ENCODE data around the gene NEK1.
"Not testable (repeated sequence)": the region's sequence is repeated elsewhere in the genome, so short reads cannot be mapped to it uniquely, and the experiment has no call there.

NEK1 gene

DNA sequence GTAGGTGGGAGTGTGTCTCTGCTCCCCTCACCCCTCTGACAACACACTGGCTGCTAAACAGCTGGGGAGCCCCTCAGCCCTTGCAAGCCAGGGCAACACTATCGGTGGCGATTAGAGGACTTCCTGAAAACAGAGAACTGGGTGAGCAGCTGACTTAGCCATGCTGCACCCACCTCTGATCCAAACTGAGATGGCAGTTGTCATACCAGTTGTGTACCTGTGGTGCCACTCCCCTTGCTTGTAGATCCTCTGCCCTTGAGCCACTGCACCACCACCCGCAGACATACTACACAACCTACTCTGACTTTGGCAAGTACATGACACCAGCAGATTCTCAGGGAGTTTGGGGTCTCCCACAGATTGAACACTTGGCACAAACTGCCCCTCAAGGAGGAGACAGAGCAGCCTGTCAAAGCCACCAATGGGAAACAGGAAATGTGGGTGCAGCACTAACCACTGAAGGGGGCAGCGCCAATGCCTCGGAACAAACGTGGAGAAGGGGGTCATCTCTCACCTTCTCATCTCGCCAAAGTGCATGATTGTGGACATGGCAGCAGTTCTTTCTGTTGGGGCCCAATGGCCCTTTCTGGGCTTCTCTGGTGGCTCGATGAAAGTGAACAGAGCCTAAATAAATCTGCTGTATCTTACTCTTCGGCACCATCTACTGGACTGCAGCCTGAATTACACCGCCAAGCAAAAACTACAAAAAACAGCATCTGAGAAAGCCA is 119.8 kb downstream of the NEK1 start:
- DNase-seq, result no peak

GRCh38 chr4:169491211-169491610 is 121.2 kb downstream of the NEK1 start:
- no peak for DNase-seq

GRCh38 chr4:169489306-169489705 is 123.1 kb downstream of the NEK1 start:
- DNase-seq, result no peak

DNA sequence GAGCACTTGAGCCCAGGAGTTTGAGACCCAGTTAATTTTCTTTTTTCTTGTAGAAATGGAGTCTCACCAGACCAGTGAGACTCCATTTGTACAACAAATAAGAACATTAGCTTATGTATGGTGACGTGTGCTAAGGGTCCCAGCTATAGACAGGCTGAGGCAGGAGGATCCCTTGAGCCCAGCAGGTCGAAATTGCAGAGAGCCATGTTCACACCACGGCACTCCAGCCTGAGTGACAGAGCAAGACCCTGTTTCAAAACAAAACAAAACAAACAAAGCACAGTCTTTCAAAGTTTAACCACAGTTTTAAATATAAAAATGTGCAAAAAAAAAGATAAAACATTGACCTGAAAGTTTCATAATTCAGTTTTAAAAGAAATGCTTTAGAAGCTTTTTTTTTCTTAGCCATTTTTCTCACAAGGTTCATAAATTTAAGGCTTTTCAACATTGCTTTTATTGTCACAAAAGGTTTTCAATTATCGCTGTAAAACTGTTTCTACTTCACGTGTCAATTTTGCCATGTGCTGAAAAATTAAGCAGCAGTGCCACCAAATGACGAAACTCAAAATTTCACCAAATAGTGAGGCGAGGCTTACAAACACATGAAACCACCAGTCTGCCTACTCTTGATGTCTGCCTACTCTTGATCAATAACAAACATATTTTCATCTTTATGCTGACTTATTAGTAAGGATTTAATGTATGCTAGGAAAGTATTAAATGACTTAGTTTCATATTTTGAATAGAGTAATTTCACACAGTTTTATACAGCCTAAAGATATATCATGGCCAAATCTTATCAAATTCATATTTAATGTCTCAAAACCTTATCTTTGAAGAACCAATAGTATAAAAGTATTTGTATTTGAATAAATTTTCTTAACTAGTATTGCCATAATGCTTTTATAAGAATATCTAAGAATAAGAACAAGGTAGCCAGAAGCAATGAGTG is 126.3 kb downstream of the NEK1 start:
- no peak for DNase-seq

GRCh38 chr4:169485086-169485485 is 127.3 kb downstream of the NEK1 start:
- no peak for DNase-seq

DNA sequence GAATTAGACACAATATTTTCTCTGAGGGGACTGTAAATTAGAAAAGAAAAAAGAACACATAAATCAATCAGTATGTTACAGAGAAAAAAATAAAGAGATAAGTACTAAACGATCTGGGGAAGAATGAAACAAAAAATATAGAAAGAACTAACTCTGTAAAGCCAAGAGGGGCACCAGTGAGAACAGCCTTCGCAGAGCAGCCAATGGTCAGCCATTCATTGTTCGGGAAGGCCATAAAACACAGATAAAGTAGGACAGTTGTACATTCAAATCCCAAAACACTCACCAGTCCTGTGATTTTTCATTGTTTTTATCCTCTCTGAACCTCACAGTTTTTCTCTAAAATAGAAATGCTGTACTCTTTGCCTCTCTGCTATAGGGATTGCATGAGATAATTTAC is 127.9 kb downstream of the NEK1 start:
- DNase-seq, result no peak

DNA sequence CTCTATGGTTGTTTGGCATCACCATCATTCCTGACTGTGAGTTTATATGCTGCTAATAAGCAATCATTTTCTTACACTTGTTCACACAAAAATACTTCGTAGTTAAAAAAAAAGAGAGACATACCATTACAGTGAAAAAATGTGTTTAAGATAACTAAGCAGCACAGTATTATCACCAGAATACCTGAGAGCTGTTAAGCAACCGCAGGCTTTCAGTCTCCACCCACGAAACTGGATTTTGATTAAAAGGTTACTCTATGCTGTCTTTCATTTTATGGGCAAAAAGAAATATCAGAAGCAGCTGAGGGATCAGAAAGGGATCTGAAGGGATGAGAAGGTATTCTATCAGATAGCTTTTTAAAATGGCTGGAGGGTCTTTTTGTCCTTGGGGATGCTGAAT is 148.3 kb downstream of the NEK1 start:
- DNase-seq, result no peak

DNA sequence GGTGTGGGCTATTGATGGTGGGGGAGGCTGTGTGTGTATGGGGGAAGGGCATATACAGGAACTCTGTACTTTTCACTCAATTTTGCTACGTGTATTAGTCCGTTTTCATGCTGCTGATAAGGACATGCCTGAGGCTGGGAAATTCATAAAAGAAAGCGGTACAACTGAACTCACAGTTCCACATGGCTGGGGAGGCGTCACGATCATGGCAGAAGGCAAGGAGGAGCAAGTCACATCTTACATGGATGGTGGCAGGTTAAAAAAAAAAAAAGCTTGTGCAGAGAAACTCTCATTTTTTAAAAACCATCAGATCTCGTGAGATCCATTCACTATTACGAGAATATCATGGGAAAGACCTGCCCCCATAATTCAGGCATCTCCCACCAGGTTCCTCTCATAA is 152.3 kb downstream of the NEK1 start:
- no peak for DNase-seq

- no peak for DNase-seq
These were observed 153.8 kb downstream of the NEK1 start for GRCh38 chr4:169458575-169458974.

DNA sequence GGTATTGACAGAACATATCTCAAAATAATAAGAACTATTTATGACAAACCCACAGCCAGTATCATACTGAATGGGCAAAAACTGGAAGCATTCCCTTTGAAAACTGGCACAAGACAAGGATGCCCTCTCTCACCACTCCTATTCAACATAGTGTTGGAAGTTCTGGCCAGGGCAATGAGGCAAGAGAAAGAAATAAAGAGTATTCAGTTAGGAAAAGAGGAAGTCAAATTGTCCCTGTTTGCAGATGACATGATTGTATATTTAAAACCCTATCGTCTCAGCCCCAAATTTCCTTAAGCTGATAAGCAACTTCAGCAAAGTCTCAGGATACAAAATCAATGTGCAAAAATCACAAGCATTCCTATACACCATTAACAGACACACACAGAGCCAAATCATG is 159.7 kb downstream of the NEK1 start:
- DNase-seq, result not testable (repeated sequence)

DNA sequence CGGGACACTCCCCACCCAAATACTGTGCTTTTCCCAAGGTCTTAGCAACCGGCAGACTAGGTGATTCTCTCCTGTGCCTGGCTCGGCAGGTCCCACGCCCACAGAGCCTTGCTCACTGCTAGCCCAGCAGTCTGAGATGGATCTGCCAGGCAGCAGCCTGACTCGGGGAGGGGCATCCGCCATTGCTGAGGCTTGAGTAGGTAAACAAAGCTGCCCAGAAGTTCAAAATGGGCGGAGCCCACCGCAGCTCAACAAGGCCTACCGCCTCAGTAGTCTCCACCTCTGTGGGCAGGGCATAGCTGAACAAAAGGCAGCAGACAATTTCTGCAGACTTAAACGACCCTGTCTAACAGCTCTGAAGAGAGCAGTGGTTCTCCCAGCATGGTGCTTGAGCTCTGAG is 163.4 kb downstream of the NEK1 start:
- DNase-seq, result not testable (repeated sequence)

DNA sequence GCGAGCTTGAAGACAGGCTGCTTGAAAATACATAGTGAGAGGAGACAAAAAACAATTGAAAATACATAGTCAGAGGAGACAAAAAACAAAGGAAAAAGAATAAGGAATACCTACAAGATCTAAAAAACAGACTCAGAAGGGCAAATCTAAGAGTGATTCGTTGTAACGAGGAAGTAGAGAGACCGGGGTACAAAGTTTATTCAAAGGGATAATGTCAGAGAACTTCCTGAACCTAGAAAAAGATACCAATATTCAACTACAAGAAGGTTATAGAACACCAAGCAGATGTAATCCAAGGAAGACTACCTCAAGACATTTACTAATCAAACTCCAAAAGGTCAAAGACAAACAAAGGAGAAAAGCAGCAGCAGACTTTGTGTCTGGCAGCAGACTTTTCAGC is 165.6 kb downstream of the NEK1 start:
- no peak for DNase-seq

DNA sequence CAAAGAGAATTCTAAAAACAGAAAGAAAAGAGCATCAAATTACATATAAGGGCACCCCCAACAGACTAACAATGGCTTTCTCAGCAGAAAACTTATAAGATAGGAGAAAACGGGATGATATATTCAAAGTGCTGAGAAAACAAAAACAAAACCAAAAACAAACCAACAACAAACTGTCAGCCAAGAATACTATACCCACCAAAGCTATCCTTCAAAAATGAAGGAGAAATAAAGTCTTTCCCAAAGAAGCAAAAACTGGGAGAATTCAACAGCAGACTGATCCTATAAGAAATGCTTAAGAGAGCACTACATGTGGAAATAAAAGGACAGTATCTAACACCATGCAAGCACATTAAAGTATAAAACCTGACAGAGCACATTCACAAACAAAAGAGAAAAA is 168.6 kb downstream of the NEK1 start:
- no peak for DNase-seq

DNA sequence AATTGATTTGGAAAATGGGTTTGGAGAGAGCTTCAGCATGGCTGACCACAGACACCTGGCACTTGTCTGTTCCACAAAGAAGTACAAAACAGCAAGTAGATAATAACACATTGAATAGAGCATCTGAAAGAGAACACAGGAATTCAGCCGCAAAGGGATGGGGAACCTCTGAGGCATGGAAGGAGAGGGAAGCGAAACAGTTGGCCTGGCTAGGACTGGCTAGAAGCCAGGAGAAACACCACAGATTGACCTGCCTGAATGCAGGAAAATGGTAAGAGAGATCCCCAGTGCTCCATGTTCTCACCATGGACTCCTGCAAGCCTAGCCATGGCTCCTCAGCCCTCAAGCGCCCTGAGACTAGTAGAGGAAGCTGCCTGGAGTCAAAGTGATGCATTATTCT is 171.9 kb downstream of the NEK1 start:
- no peak for DNase-seq

GRCh38 chr4:169439244-169439643 is 173.1 kb downstream of the NEK1 start:
- DNase-seq, result no peak

DNA sequence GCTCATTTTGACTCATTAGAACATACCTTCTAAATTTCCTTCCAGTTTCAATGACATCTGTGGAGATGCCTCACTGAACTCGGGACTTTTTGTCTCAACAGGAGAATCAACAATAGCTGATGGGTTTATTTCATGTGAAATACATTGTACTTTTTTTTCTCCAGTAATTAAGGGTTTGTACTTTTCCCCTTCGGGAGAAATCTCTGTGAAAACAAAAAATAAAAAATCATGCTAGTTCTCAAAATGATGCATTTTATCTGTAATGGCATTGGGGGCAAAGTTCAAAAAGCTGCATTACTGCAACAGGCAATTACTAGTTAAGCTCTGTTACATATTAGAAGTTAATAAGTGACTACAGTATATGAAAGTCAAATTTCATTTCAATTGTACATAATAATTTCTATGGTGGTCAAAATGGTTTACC is 174.3 kb downstream of the NEK1 start:
- no peak for DNase-seq

GRCh38 chr4:169437299-169438047 is 174.9 kb downstream of the NEK1 start:
- no peak for DNase-seq

DNA sequence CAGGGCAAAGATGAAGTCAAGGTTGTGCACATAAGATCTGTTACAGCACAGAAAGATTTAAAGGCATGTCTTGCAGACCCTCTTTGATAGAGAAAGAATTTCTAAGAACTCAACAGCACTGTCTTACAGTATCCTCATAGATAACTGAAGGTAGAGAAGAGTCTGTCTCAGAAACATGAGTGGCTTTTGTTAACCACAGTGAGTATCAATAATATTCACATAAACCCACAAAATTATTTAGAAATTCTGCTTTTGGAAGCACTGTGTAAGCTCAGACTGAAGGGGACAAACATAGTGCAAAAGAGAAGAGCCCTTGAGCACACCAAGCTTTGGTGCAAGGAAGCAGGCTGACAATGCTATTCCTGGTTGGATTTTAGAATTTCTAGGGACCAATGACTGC is 175.6 kb downstream of the NEK1 start:
- no peak for DNase-seq

GRCh38 chr4:169428376-169428775 is 184.0 kb downstream of the NEK1 start:
- no peak for DNase-seq

DNA sequence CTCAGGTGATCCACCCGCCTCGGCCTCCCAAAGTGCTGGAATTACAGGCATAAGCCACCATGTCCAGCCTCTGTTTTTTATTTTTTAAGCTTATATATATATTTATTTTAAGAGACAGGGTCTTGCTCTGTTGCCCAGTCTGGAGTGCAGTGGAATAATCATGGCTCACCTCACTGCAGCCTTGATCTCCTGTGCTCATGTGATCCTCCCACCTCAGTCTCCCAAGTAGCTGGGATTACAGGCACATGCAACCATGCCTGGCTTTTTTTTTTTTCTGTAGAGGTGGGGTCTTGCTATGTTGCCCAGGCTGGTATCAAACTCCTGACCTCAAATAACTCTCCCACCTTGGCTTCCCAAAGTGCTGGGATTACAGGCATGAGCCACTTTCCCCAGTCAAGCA is 184.7 kb downstream of the NEK1 start:
- DNase-seq, result not testable (repeated sequence)

- no peak for DNase-seq
These were observed 192.1 kb downstream of the NEK1 start for GRCh38 chr4:169420291-169420690.

- DNase-seq, result no peak
These were observed 193.5 kb downstream of the NEK1 start for GRCh38 chr4:169418846-169419245.

DNA sequence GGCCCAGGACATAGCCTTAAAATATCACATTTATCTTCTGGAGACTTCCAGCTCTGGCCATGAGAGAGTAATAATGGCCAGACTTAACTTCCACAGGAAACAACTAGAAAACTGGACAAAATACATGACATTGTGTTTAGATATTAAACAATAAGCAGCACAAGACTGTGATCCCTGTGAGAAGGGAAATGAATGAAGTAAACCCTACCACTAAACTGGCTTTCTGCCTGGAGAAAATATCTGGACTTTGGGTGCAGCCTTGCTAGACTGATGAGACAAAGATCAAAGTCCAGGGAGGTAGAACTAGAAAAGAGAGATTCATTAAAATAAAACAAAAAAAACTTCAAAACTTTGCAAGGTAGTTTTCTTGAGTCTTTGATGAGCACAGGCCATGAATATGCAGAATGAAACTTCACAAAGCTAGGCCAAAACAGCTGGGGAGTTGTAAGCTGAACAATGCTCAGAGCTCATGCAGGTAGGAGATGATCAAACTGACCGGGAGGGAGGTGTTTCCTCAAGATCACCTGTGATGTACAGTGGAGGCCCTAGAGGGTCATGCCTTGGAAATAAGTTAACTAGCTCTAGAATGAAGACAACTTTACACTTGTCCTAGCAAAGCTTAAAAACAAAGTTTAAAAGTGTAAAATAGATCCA is 194.6 kb downstream of the NEK1 start:
- DNase-seq, result no peak
